Measurements from ENCODE around the gene ACAD9. TPM values are rescaled to one million over a fixed set of nuclear protein-coding genes. Genes with fewer than 3 reads are reported as not detected.

Gene ACAD9
- total RNA-seq, 1 donor from 2014 or later: 38.1 TPM

GRCh38 chr3:128881576-128881975 lies 2.2 kb downstream of the ACAD9 start:
- H3K27me3 ChIP-seq (ENCODE audit: control insufficient read depth, insufficient read depth, low read length): no peaks in the 10 kb centered on the region
- no peak overlapping the region for H3K4me3 ChIP-seq (ENCODE audit: low read depth, low read length)
- no peak for TF ChIP-seq CTCF (IDR thresholded peaks at IDR 0.05; ENCODE audit: insufficient read depth, low read length, poor library complexity, severe bottlenecking)
- DNase-seq (ENCODE audit: low read depth): no peak
- no peaks in the 10 kb centered on the region for H3K36me3 ChIP-seq (ENCODE audit: control insufficient read depth, insufficient read depth, low read length)

GRCh38 chr3:128882719-128883118 lies 3.3 kb downstream of the ACAD9 start:
- no peak for DNase-seq (ENCODE audit: low read depth)
- Histone ChIP-seq H3K36me3 (ENCODE audit: control insufficient read depth, insufficient read depth, low read length) (peaks cover under 1% of the 10 kb centered on the region), H3K27me3 (ENCODE audit: control insufficient read depth, insufficient read depth, low read length) (no peaks in the 10 kb centered on the region), H3K4me3 (ENCODE audit: low read depth, low read length) (no peak overlapping the region)
- no peak for TF ChIP-seq CTCF (IDR thresholded peaks at IDR 0.05; ENCODE audit: insufficient read depth, low read length, poor library complexity, severe bottlenecking)

GRCh38 chr3:128884992-128885391 lies 5.6 kb downstream of the ACAD9 start:
- TF ChIP-seq CTCF (IDR thresholded peaks at IDR 0.05; ENCODE audit: insufficient read depth, low read length, poor library complexity, severe bottlenecking): no peak
- no peak for DNase-seq (ENCODE audit: low read depth)
- Histone ChIP-seq H3K4me3 (ENCODE audit: low read depth, low read length) (no peak overlapping the region), H3K36me3 (ENCODE audit: control insufficient read depth, insufficient read depth, low read length) (peaks cover 2% of the 10 kb centered on the region), H3K27me3 (ENCODE audit: control insufficient read depth, insufficient read depth, low read length) (no peaks in the 10 kb centered on the region)

GRCh38 chr3:128889139-128889894 lies 9.9 kb downstream of the ACAD9 start:
- Histone ChIP-seq H3K36me3 (ENCODE audit: control insufficient read depth, insufficient read depth, low read length) (peaks cover 2% of the 10 kb centered on the region), H3K27me3 (ENCODE audit: control insufficient read depth, insufficient read depth, low read length) (no peaks in the 10 kb centered on the region), H3K4me3 (ENCODE audit: low read depth, low read length) (no peak overlapping the region)
- DNase-seq (ENCODE audit: low read depth): no peak
- no peak for TF ChIP-seq CTCF (IDR thresholded peaks at IDR 0.05; ENCODE audit: insufficient read depth, low read length, poor library complexity, severe bottlenecking)

GRCh38 chr3:128895843-128896697 lies 16.6 kb downstream of the ACAD9 start:
- no peak for TF ChIP-seq CTCF (IDR thresholded peaks at IDR 0.05; ENCODE audit: insufficient read depth, low read length, poor library complexity, severe bottlenecking)
- peaks cover 7% of the 10 kb centered on the region for H3K36me3 ChIP-seq (ENCODE audit: control insufficient read depth, insufficient read depth, low read length)

More at GRCh38 chr3:128895843-128896697, 16.6 kb downstream of the ACAD9 start:
- H3K4me3 ChIP-seq (ENCODE audit: low read depth, low read length): no peak overlapping the region
- H3K27me3 ChIP-seq (ENCODE audit: control insufficient read depth, insufficient read depth, low read length): no peaks in the 10 kb centered on the region
- DNase-seq (ENCODE audit: low read depth): no peak
